ENCODE results near the gene JAZF1. TPM values are rescaled to one million over a fixed set of nuclear protein-coding genes. Genes with fewer than 3 reads are reported as not detected.

The JAZF1 gene
- total and polyA plus RNA-seq, 9 of the 15 experiments (the other 6 are each of a cell fraction or from before 2014, with no cell fraction given), result 0.04 to 0.64 (median 0.11) TPM; not detected in 3

DNA sequence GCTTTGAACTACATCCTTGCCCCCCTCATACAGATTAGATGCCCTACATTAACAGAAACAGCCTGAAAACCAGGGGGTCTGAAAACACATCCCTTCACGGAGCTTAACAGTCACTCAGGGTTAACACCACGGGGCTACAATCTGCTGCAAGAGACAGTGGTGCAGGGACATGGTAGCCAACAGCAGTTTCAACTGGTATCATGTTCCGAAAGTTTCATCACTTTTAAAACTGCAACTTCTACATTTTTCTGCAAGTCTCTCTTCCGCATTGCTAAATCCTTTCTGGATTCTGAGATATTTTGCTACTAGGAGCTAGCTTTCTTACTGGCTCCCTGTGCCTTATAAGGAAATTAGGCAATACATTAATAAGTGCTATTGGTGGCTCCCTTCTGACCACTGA lies 92.6 kb downstream of the JAZF1 start:
- WGBS (ENCODE audit: insufficient coverage, low coverage, missing lambda C conversion rate), result 2% methylated on average over 4 of the region's 4 CpGs
- peaks cover 0 to 1% of the 10 kb centered on the region in 2 experiments; a peak in 2 of 5 replicates for H3K27me3 ChIP-seq (ENCODE audit: control insufficient read depth in 2 of 2, insufficient read depth in 2 of 2, low read length in 2 of 2)
- no peaks in the 10 kb centered on the region for H3K9me1 ChIP-seq (ENCODE audit: control insufficient read depth, insufficient read depth, low read length)
- no peaks in the 10 kb centered on the region for H3K4me1 ChIP-seq (replicated peaks in 1 of 2; ENCODE audit: control insufficient read depth in 2 of 2, insufficient read depth in 2 of 2, low read length in 2 of 2)
- no peak overlapping the region for H2AFZ ChIP-seq (ENCODE audit: low read depth, low read length)
- H3K27ac ChIP-seq (ENCODE audit: extremely low read depth, low read depth, low read length), result no peak overlapping the region
- no peak overlapping the region for H3K4me3 ChIP-seq
- TF ChIP-seq, protein P1, sequence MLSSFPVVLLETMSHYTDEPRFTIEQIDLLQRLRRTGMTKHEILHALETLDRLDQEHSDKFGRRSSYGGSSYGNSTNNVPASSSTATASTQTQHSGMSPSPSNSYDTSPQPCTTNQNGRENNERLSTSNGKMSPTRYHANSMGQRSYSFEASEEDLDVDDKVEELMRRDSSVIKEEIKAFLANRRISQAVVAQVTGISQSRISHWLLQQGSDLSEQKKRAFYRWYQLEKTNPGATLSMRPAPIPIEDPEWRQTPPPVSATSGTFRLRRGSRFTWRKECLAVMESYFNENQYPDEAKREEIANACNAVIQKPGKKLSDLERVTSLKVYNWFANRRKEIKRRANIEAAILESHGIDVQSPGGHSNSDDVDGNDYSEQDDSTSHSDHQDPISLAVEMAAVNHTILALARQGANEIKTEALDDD (IDR thresholded peaks at IDR 0.05), result no peak
- TF ChIP-seq TAL1 (IDR thresholded peaks at IDR 0.05), result no peak
- no peak for TF ChIP-seq RFX7 (CRISPR knock-in tag; IDR thresholded peaks at IDR 0.05)
- no peak for TF ChIP-seq NR2F6 (CRISPR knock-in tag; IDR thresholded peaks at IDR 0.05)
- no peak for TF ChIP-seq CAMTA2 (CRISPR knock-in tag; conservative IDR thresholded peaks at IDR 0.05)
- no peak for TF ChIP-seq GABPA (tag; conservative IDR thresholded peaks at IDR 0.05; ENCODE audit: low read depth)
- TF ChIP-seq, protein P2, sequence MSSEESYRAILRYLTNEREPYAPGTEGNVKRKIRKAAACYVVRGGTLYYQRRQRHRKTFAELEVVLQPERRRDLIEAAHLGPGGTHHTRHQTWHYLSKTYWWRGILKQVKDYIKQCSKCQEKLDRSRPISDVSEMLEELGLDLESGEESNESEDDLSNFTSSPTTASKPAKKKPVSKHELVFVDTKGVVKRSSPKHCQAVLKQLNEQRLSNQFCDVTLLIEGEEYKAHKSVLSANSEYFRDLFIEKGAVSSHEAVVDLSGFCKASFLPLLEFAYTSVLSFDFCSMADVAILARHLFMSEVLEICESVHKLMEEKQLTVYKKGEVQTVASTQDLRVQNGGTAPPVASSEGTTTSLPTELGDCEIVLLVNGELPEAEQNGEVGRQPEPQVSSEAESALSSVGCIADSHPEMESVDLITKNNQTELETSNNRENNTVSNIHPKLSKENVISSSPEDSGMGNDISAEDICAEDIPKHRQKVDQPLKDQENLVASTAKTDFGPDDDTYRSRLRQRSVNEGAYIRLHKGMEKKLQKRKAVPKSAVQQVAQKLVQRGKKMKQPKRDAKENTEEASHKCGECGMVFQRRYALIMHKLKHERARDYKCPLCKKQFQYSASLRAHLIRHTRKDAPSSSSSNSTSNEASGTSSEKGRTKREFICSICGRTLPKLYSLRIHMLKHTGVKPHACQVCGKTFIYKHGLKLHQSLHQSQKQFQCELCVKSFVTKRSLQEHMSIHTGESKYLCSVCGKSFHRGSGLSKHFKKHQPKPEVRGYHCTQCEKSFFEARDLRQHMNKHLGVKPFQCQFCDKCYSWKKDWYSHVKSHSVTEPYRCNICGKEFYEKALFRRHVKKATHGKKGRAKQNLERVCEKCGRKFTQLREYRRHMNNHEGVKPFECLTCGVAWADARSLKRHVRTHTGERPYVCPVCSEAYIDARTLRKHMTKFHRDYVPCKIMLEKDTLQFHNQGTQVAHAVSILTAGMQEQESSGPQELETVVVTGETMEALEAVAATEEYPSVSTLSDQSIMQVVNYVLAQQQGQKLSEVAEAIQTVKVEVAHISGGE (CRISPR knock-in tag; IDR thresholded peaks at IDR 0.05), result no peak
- no peak for TF ChIP-seq HMGN3 (IDR thresholded peaks at IDR 0.05; ENCODE audit: borderline replicate concordance, extremely low read depth, insufficient read length, low read depth, low read length)
- no peak for TF ChIP-seq TFAM (CRISPR knock-in tag; conservative IDR thresholded peaks at IDR 0.05)
- no peak for TF ChIP-seq ZNF143 (CRISPR knock-in tag; IDR thresholded peaks at IDR 0.05)
- TF ChIP-seq, protein P3, sequence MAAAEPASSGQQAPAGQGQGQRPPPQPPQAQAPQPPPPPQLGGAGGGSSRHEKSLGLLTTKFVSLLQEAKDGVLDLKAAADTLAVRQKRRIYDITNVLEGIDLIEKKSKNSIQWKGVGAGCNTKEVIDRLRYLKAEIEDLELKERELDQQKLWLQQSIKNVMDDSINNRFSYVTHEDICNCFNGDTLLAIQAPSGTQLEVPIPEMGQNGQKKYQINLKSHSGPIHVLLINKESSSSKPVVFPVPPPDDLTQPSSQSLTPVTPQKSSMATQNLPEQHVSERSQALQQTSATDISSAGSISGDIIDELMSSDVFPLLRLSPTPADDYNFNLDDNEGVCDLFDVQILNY (CRISPR knock-in tag; IDR thresholded peaks at IDR 0.05), result no peak
- in situ Hi-C loops (cut with MboI) (no loop called here), intact Hi-C loops (cut with micrococcal nuclease) (no loop called here)
- BruUV-seq (replicated peaks), result no TSS peak
- H3K79me2 ChIP-seq (ENCODE audit: control insufficient read depth, insufficient read depth, low read length), result no peaks in the 10 kb centered on the region
- H3K9me3 ChIP-seq (replicated peaks; ENCODE audit: control insufficient read depth, insufficient read depth, low read depth, low read length), result no peaks in the 10 kb centered on the region
- DNase-seq (ENCODE audit: extremely low read depth in 1 of 4, low spot score in 3 of 4), result no peak
- H3K9ac ChIP-seq (ENCODE audit: insufficient read depth in 1 of 2, low read depth in 2 of 2, low read length in 2 of 2), result no peak overlapping the region
- ATAC-seq, result no peak
- no peaks in the 10 kb centered on the region for H3K36me3 ChIP-seq (ENCODE audit: control insufficient read depth, insufficient read depth, low read length)
- H3K4me2 ChIP-seq (ENCODE audit: insufficient read depth, low read length), result no peak overlapping the region
- POLR2A ChIA-PET, result no interaction called here
- CTCF ChIA-PET (ENCODE audit: low intra/inter-chr PET ratio), result no interaction called here
- no peak for FAIRE-seq
- no peaks in the 10 kb centered on the region for H4K20me1 ChIP-seq (replicated peaks; ENCODE audit: control insufficient read depth, insufficient read depth, low read length)

Data from K562 (cell line).